ENCODE data around the gene RAMACL. TPM values are rescaled to one million over a fixed set of nuclear protein-coding genes. Genes with fewer than 3 reads are reported as not detected.

RAMACL gene
- total RNA-seq: 0.66 and 2.1 TPM in 2 replicates

DNA sequence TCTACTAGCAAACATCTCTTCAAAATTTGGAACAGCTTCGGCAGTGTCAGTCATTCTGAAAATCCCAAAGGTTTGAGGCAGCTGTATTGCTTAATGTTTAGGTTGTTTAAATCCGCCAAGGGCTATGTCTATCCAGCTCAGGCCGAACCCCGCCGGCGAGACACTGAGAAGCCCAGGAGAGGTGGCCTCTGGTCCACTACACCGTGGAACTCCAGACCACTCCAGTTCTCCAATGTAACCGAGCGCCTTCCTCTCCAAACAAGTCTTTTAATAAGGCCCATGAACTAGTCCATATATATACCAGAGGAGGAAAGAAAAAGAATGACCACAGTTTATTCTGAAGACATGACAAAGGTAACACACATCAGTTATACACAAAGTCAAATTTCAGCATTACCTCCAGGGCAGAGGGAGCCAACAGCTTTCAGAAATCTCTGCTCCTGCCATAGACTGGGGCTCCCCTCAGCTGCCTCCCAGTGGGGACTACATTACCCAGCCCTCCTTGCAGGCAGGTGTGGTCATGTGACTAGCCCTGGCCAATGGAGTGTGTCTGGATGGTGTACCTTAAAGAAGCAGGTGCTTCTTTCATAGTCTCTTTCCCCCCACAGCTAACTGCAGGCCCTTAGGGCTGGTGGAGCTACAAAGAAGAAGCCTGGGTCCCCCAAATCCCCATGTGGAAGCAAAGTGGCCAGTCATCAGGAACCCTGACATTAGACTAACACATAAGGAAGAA, at the start of gene RAMACL:
RAMACL (minus strand) TSS at position 255 of the 733 bp plus-strand sequence; CDS start at position 54, 201 bp downstream.

DNA sequence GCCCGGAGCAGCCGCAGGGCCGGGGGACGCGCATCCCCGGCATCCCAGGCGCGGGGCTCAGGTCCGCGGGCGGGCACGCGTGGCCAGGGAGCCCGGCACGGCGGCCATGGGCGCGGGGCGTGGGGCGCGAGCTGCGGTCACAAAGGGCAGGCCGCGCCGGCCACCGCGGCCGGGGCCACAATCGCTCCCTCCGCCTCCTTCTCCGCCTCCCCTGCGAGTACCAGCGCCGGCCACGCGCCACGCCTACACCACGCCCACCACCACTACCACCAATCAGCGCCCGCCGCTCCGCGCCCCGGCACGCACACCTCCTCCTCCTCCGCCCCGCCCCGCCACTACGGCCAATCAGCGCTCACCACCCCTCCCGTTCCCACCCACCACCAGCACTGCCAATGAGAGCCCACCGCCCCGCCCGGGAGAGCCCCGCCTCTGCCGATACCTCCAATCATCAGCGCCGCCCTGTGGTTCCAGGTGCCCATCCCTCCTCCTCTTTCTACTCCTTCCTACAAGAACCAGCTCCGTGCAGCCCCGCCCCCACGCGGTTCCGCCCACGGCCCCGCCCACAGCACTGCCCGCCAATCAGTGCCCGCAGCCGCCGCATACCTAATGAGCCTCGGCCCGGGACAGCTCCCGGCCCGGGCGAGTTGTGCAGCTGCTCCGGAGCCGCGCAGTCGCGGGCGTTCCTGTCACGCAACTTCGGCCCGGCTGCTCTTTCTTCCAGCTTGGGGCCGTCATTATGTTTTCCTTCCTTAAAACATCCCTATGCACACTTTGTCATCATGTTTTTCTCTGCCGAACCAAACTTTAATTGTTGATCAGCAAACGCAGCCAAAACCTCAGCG, 40.8 kb upstream of the RAMACL start, which contains the start of gene RPS6KA2:
RPS6KA2 (minus strand) TSS at position 219 of the 842 bp plus-strand sequence. CDS start 232 bp downstream, outside the sequence.

Other genes starting within 250 kb of the RAMACL start
- 38.9 and 41.7 TPM in 2 replicates for gene SFT2D1, start 244.1 kb downstream of the RAMACL start, total RNA-seq
- gene MPC1, start 203.7 kb downstream of the RAMACL start, total RNA-seq: 41.1 and 48.2 TPM in 2 replicates
- 64.6 and 84.6 TPM in 2 replicates for gene RPS6KA2, start 40.6 kb upstream of the RAMACL start, total RNA-seq

All from aortic smooth muscle cell (primary cell).